ENCODE measurements around the gene CCDC66. TPM values are rescaled to one million over a fixed set of nuclear protein-coding genes. Genes with fewer than 3 reads are reported as not detected.

The CCDC66 gene
- total RNA-seq, 1 experiment from 2014 or later, result 18.4 TPM

GRCh38 chr3:56612146-56612545 is 55.2 kb downstream of the CCDC66 start:
- DNase-seq (ENCODE audit: low read depth, low spot score), result no peak
- in situ Hi-C loops (cut with HindIII; ENCODE audit: low pct_unique_long_range_greater_than_20kb, low sequenced_read_pairs), result no loop called here

- in situ Hi-C loops (cut with HindIII; ENCODE audit: low pct_unique_long_range_greater_than_20kb, low sequenced_read_pairs), result no loop called here
- no peak for DNase-seq (ENCODE audit: low read depth, low spot score)
These were observed 56.0 kb downstream of the CCDC66 start for GRCh38 chr3:56613016-56613415.

- no peak for DNase-seq (ENCODE audit: low read depth, low spot score)
- in situ Hi-C loops (cut with HindIII; ENCODE audit: low pct_unique_long_range_greater_than_20kb, low sequenced_read_pairs), result no loop called here
These were observed 59.6 kb downstream of the CCDC66 start for GRCh38 chr3:56616478-56617006.

GRCh38 chr3:56620371-56620770 is 63.4 kb downstream of the CCDC66 start:
- DNase-seq (ENCODE audit: low read depth, low spot score), result no peak
- in situ Hi-C loops (cut with HindIII; ENCODE audit: low pct_unique_long_range_greater_than_20kb, low sequenced_read_pairs), result no loop called here

- no peak for DNase-seq (ENCODE audit: low read depth, low spot score)
- in situ Hi-C loops (cut with HindIII; ENCODE audit: low pct_unique_long_range_greater_than_20kb, low sequenced_read_pairs), result no loop called here
These were observed 64.7 kb downstream of the CCDC66 start for GRCh38 chr3:56621681-56622080.

GRCh38 chr3:56622381-56622780 is 65.4 kb downstream of the CCDC66 start:
- DNase-seq (ENCODE audit: low read depth, low spot score), result no peak
- in situ Hi-C loops (cut with HindIII; ENCODE audit: low pct_unique_long_range_greater_than_20kb, low sequenced_read_pairs), result no loop called here

- in situ Hi-C loops (cut with HindIII; ENCODE audit: low pct_unique_long_range_greater_than_20kb, low sequenced_read_pairs), result no loop called here
- no peak for DNase-seq (ENCODE audit: low read depth, low spot score)
These were observed 67.8 kb downstream of the CCDC66 start for GRCh38 chr3:56624725-56625124.

- no peak for DNase-seq (ENCODE audit: low read depth, low spot score)
- in situ Hi-C loops (cut with HindIII; ENCODE audit: low pct_unique_long_range_greater_than_20kb, low sequenced_read_pairs), result no loop called here
These were observed 72.1 kb downstream of the CCDC66 start for GRCh38 chr3:56629047-56629446.

- no peak for DNase-seq (ENCODE audit: low read depth, low spot score)
- in situ Hi-C loops (cut with HindIII; ENCODE audit: low pct_unique_long_range_greater_than_20kb, low sequenced_read_pairs), result no loop called here
These were observed 72.5 kb downstream of the CCDC66 start for GRCh38 chr3:56629451-56629850.

- no peak for DNase-seq (ENCODE audit: low read depth, low spot score)
- in situ Hi-C loops (cut with HindIII; ENCODE audit: low pct_unique_long_range_greater_than_20kb, low sequenced_read_pairs), result no loop called here
These were observed 74.0 kb downstream of the CCDC66 start for GRCh38 chr3:56630966-56631365.

GRCh38 chr3:56633181-56633580 is 76.2 kb downstream of the CCDC66 start:
- in situ Hi-C loops (cut with HindIII; ENCODE audit: low pct_unique_long_range_greater_than_20kb, low sequenced_read_pairs), result no loop called here
- no peak for DNase-seq (ENCODE audit: low read depth, low spot score)

- DNase-seq (ENCODE audit: low read depth, low spot score), result no peak
- in situ Hi-C loops (cut with HindIII; ENCODE audit: low pct_unique_long_range_greater_than_20kb, low sequenced_read_pairs), result no loop called here
These were observed 76.9 kb downstream of the CCDC66 start for GRCh38 chr3:56633602-56634535.

- in situ Hi-C loops (cut with HindIII; ENCODE audit: low pct_unique_long_range_greater_than_20kb, low sequenced_read_pairs), result no loop called here
- DNase-seq (ENCODE audit: low read depth, low spot score), result no peak
These were observed 88.4 kb downstream of the CCDC66 start for GRCh38 chr3:56645407-56645806.

GRCh38 chr3:56654460-56654859 is 97.5 kb downstream of the CCDC66 start:
- DNase-seq (ENCODE audit: low read depth, low spot score), result no peak
- in situ Hi-C loops (cut with HindIII; ENCODE audit: low pct_unique_long_range_greater_than_20kb, low sequenced_read_pairs), result no loop called here

- no peak for DNase-seq (ENCODE audit: low read depth, low spot score)
- in situ Hi-C loops (cut with HindIII; ENCODE audit: low pct_unique_long_range_greater_than_20kb, low sequenced_read_pairs), result no loop called here
These were observed 98.7 kb downstream of the CCDC66 start for GRCh38 chr3:56655709-56656108.

- DNase-seq (ENCODE audit: low read depth, low spot score), result no peak
- in situ Hi-C loops (cut with HindIII; ENCODE audit: low pct_unique_long_range_greater_than_20kb, low sequenced_read_pairs), result no loop called here
These were observed 107.8 kb downstream of the CCDC66 start for GRCh38 chr3:56664823-56665222.

- no peak for DNase-seq (ENCODE audit: low read depth, low spot score)
- in situ Hi-C loops (cut with HindIII; ENCODE audit: low pct_unique_long_range_greater_than_20kb, low sequenced_read_pairs), result no loop called here
These were observed 111.1 kb downstream of the CCDC66 start for GRCh38 chr3:56667973-56668579.
